Endothelial cell of umbilical vein (primary cell): ENCODE data around the gene SPINT2. TPM values are rescaled to one million over a fixed set of nuclear protein-coding genes. Genes with fewer than 3 reads are reported as not detected.

ENCODE experiments used
- BruUV-seq: library from RNA; stranded (reverse); fragments of 400-500 nt; replicated peaks from 2 replicates; lab custom pipeline; 2021; lab: Mats Ljungman, UMichigan
- CTCF ChIA-PET: fragments of 300-600, 350-600 bp; sonication (Branson Sonifier 250); formaldehyde crosslinking; loops from one replicate; lab custom pipeline; 2021; ENCODE audit warnings: antibody characterized with exemption, inconsistent platforms; lab: Charles Lee
- POLR2A ChIA-PET: fragments of 300-600, 350-600 bp; sonication (Branson Sonifier 250); formaldehyde crosslinking; loops from one replicate; lab custom pipeline; 2021; ENCODE audit warnings: antibody characterized with exemption, inconsistent platforms; lab: Charles Lee
- DNase-seq: peaks from one replicate; pipeline ENCODE4 v3.0.0-alpha.2; 2011; ENCODE audit warnings: low read depth, low spot score
- FAIRE-seq: peaks from 2 replicates; lab custom pipeline; 2011; peaks lifted over from hg19 to GRCh38; lab: Jason Lieb, UNC
- H2AFZ ChIP-seq: 2 replicates; pipeline ENCODE4 v1.6.0; 2012; ENCODE audit warnings: low read depth, low read length, control low read depth, inconsistent platforms
- H3K27ac ChIP-seq: 2 replicates; pipeline ENCODE4 v1.5.1; 2011; ENCODE audit warnings: low read depth, mild to moderate bottlenecking, control low read depth, low read length, moderate library complexity; ENCODE audit not compliant: insufficient read depth
- H3K27me3 ChIP-seq, 2 experiments: 2 replicates each; pipeline versions ENCODE4 v1.6.0 to v1.6.1; 2011; ENCODE audit warnings: low read length in 2 of 2, mixed read lengths in 1 of 2; ENCODE audit not compliant: control insufficient read depth in 2 of 2, insufficient read depth in 2 of 2
- H3K36me3 ChIP-seq, 2 experiments: 2 replicates in 1 of 2; 3 replicates in 1 of 2; pipeline ENCODE4 v1.5.1; 2011; ENCODE audit warnings: low read length in 2 of 2, mild to moderate bottlenecking in 1 of 2, moderate library complexity in 1 of 2; ENCODE audit not compliant: control insufficient read depth in 2 of 2, insufficient read depth in 2 of 2; ENCODE audit errors: extremely low read depth in 1 of 2
- H3K4me1 ChIP-seq: 3 replicates; pipeline ENCODE4 v1.5.1; 2011; ENCODE audit warnings: mild to moderate bottlenecking, low read length; ENCODE audit not compliant: control insufficient read depth, insufficient read depth; ENCODE audit errors: extremely low read depth
- H3K4me2 ChIP-seq: 2 replicates; pipeline ENCODE4 v1.6.1; 2011; ENCODE audit warnings: low read length, control low read depth, mixed read lengths; ENCODE audit not compliant: insufficient read depth
- H3K4me3 ChIP-seq, 3 experiments: fragments of 200-600 bp in 1 of 3; sonication (generic), shearing (Covaris generic) in 1 of 3; replicated peaks in 1 of 3; 2 replicates each; pipeline ENCODE4 v1.5.1; 2011 to 2016; ENCODE audit warnings: control low read depth in 3 of 3, low read length in 3 of 3, mild to moderate bottlenecking in 2 of 3, inconsistent platforms in 1 of 3, low read depth in 1 of 3, moderate library complexity in 1 of 3; ENCODE audit not compliant: insufficient read depth in 1 of 3
- H3K79me2 ChIP-seq: 2 replicates; pipeline ENCODE4 v1.6.0; 2012; ENCODE audit warnings: low read length, inconsistent platforms; ENCODE audit not compliant: control insufficient read depth, insufficient read depth
- H3K9ac ChIP-seq: replicated peaks from 2 replicates; pipeline ENCODE3; 2011; ENCODE audit warnings: low read length, control low read depth; ENCODE audit not compliant: insufficient read depth; ENCODE audit errors: extremely low read depth
- H3K9me1 ChIP-seq: replicated peaks from 3 replicates; pipeline ENCODE4 v1.6.0; 2011; ENCODE audit warnings: mild to moderate bottlenecking, low read length; ENCODE audit not compliant: control insufficient read depth, insufficient read depth; ENCODE audit errors: extremely low read depth
- H3K9me3 ChIP-seq: replicated peaks from 2 replicates; pipeline ENCODE4 v1.5.1; 2012; ENCODE audit warnings: low read length, inconsistent platforms; ENCODE audit not compliant: control insufficient read depth, insufficient read depth
- H4K20me1 ChIP-seq: replicated peaks from 2 replicates; pipeline ENCODE3; 2011; ENCODE audit warnings: mild to moderate bottlenecking, low read length; ENCODE audit not compliant: control insufficient read depth, insufficient read depth; ENCODE audit errors: extremely low read depth
- EZH2 ChIP-seq: IDR thresholded peaks from 2 replicates; pipeline ENCODE4 v1.6.1; 2012; ENCODE audit warnings: borderline replicate concordance, low read depth, mild to moderate bottlenecking, moderate library complexity, low read length, inconsistent platforms; ENCODE audit not compliant: severe bottlenecking
- FOS ChIP-seq: IDR thresholded peaks from 2 replicates; pipeline ENCODE4 v1.6.1; 2011; ENCODE audit warnings: mild to moderate bottlenecking, low read length, moderate library complexity, borderline replicate concordance; ENCODE audit not compliant: insufficient read depth
- GATA2 ChIP-seq: IDR thresholded peaks from 2 replicates; pipeline ENCODE4 v1.7.0; 2011; ENCODE audit warnings: low read depth, mild to moderate bottlenecking, moderate library complexity, mixed read lengths, low read length; ENCODE audit not compliant: insufficient read length, insufficient read depth
- JUN ChIP-seq: IDR thresholded peaks from 2 replicates; pipeline ENCODE4 v1.6.1; 2011; ENCODE audit warnings: borderline replicate concordance, low read depth; ENCODE audit not compliant: insufficient read length, insufficient read depth
- MYC ChIP-seq: IDR thresholded peaks from one replicate; pipeline ENCODE4 v1.6.1; 2011; ENCODE audit warnings: mild to moderate bottlenecking, low read depth, low read length
- POLR2A ChIP-seq: IDR thresholded peaks from 2 replicates; pipeline ENCODE4 v1.6.1; 2012; ENCODE audit warnings: low read depth, mild to moderate bottlenecking, control low read depth, low read length
- POLR2AphosphoS5 ChIP-seq: IDR thresholded peaks from 2 replicates; pipeline ENCODE4 v1.6.1; 2012; ENCODE audit warnings: low read depth, mild to moderate bottlenecking, control low read depth, low read length, moderate library complexity; ENCODE audit not compliant: insufficient read depth
- dilution Hi-C: fragments of 300-500 bp; cut with MboI; formaldehyde crosslinking; loops from one replicate; pipeline ENCODE4 v1.15.0; 2019; ENCODE audit warnings: low sequenced_read_pairs; ENCODE audit not compliant: extremely low pct_ligation_motif_present
- intact Hi-C: fragments of 100-400 bp; cut with micrococcal nuclease; formaldehyde crosslinking; loops from one replicate; pipeline ENCODE4 v1.10.0; 2022
- polyA plus RNA-seq, 4 experiments: library from polyadenylated mRNA; depleted of rRNA in 3 of 4; stranded (reverse) in 3 of 4; unstranded in 1 of 4; fragments of >200 nt; gene quantifications; 2 replicates each; pipeline versions ENCODE4 v1.2.1 to v1.2.3, GENCODE V29; 2011 to 2012; ENCODE audit warnings: missing spikeins in 1 of 4
- total RNA-seq: library from RNA; stranded (reverse); gene quantifications from 2 replicates; pipeline ENCODE4 v1.2.3, GENCODE V29; 2021
- TF ChIP-seq, protein P1 (sequence below), 2 donors: IDR thresholded peaks; 1 replicate in 1 of 2; 2 replicates in 1 of 2; pipeline ENCODE4 v1.5.1; 2011; ENCODE audit warnings: low read length in 2 of 2, mild to moderate bottlenecking in 2 of 2, moderate library complexity in 2 of 2, control low read depth in 1 of 2, inconsistent platforms in 1 of 2, low read depth in 1 of 2; ENCODE audit not compliant: insufficient read depth in 1 of 2; ENCODE audit errors: extremely low read depth in 1 of 2
- TF ChIP-seq, protein P2 (sequence below): IDR thresholded peaks from 2 replicates; pipeline ENCODE4 v1.6.1; 2011; ENCODE audit not compliant: insufficient read depth, insufficient read length

The SPINT2 gene
- total and polyA plus RNA-seq, 2 donors (not counting 3 experiments of a cell fraction or from before 2014, with no cell fraction given) = 28.9 to 46.6 TPM

DNA sequence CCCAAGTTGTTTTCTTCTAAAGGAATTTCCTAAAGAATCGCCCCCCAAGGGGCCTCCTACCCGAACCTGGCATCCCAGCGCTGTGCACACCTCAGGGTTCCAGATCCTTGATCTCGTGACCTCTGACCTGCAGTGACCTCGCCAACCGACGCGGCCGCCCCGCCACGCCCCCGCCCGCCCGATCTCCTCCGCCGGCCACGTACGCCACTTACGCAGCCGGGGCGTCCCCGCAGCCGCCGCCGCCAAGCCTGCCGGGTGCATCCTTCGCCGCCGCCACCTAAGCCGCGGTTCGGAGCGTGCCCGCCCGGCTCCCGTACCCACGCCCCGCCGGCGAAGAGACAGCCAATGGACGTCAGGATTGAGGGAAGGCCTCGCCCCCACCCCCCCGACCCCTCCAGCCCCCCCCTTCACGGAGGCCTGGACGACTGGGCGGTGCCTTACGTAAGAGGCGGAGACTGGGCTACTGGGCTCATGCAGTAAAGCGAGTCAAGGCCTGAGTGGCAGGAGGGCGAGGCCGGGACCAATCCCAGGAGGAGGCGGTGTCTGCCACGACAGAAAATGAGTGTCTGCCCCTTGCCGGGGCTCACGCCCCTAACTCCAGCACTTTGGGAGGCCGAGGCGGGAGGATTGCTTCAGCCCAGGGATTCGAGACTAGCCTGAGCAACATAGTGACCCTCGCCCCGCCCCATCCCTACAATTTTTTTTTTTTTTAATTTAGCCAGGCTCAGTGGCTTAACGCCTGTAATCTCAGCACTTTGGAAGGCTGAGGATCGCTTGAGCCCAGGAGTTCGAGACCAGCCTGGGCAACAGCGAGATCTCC is 51.5 kb downstream of the SPINT2 start, which contains the start of gene YIF1B:
TSS of gene YIF1B (minus strand) at position 291 of the 820 bp plus-strand sequence. CDS start at position 261, 30 bp downstream.
- H3K79me2 ChIP-seq = peaks cover 12% of the 10 kb centered on the region
- H3K27ac ChIP-seq = peak within 1 kb of the TSS; percentile 59
- H3K27me3 ChIP-seq = no peaks in the 10 kb centered on the region
- peak within 1 kb of the TSS; percentile 97 for H3K4me2 ChIP-seq
- BruUV-seq = no TSS peak
- no peaks in the 10 kb centered on the region for H3K9me1 ChIP-seq
- FAIRE-seq (peak; percentile 99), DNase-seq (peak; percentile 95)
- dilution Hi-C loops (no loop called here), intact Hi-C loops (loop anchor here (1.0 to 5.0 kb wide), 6 partner anchors 11 to 419 kb away; partner anchors contain the start of genes CATSPERG, PPP1R14A and SPINT2)
- CTCF ChIA-PET = interaction anchor here (0.7 kb wide), 1 partner anchor 65 kb away, joined by 3 read pairs; no protein-coding TSS in a partner anchor
- H4K20me1 ChIP-seq = no peaks in the 10 kb centered on the region
- no peaks in the 10 kb centered on the region for H3K9me3 ChIP-seq
- no peaks in the 10 kb centered on the region for H3K36me3 ChIP-seq
- peaks cover 39% of the 10 kb centered on the region for H3K4me1 ChIP-seq
- POLR2A ChIA-PET = no interaction called here
- TF ChIP-seq EZH2 (no peak), POLR2AphosphoS5 (peak; percentile 22)
- peak within 1 kb of the TSS; percentile 65 to 96 (median 95) for H3K4me3 ChIP-seq
- peak within 1 kb of the TSS; percentile 96 for H2AFZ ChIP-seq
- peak within 1 kb of the TSS; percentile 69 for H3K9ac ChIP-seq

DNA sequence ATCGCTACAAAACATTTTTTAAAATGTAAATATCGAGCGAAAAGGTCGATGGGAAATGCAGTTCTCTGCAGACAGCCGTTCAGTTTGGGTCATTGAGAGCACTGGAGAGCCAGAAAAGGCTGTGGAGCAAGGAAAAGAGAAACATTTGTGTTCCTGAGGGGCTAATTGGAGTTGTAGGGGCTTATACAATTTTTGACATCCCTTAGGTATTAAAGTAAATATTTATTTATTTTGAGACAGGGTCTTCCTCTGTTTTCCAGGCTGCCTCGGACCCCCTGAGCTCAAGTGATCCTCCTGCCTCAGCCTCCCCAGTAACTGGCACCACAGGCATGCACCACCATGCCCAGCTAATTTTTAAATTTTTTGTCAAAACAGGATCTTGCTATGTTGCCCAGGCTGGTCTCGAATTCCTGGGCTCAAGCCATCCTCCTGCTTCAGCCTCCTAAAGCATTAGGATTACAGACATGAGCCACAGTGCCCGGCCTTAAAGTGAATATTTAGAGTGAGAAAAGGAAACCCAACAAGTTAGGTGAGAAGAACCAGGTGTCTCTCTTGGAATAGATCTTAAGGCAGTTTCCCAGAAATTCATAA is 52.2 kb downstream of the SPINT2 start:
- peaks cover 39% of the 10 kb centered on the region for H3K4me1 ChIP-seq
- H3K27ac ChIP-seq = peak overlapping the region; percentile 47
- H3K4me2 ChIP-seq = peak overlapping the region; percentile 19
- H2AFZ ChIP-seq = peak overlapping the region; percentile 76
- no peak for TF ChIP-seq JUN
- TF ChIP-seq POLR2A = no peak
- TF ChIP-seq POLR2AphosphoS5 = no peak
- TF ChIP-seq GATA2 = no peak
- no peak for TF ChIP-seq EZH2
- TF ChIP-seq, protein P1, sequence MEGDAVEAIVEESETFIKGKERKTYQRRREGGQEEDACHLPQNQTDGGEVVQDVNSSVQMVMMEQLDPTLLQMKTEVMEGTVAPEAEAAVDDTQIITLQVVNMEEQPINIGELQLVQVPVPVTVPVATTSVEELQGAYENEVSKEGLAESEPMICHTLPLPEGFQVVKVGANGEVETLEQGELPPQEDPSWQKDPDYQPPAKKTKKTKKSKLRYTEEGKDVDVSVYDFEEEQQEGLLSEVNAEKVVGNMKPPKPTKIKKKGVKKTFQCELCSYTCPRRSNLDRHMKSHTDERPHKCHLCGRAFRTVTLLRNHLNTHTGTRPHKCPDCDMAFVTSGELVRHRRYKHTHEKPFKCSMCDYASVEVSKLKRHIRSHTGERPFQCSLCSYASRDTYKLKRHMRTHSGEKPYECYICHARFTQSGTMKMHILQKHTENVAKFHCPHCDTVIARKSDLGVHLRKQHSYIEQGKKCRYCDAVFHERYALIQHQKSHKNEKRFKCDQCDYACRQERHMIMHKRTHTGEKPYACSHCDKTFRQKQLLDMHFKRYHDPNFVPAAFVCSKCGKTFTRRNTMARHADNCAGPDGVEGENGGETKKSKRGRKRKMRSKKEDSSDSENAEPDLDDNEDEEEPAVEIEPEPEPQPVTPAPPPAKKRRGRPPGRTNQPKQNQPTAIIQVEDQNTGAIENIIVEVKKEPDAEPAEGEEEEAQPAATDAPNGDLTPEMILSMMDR (IDR thresholded peaks at IDR 0.05; ENCODE audit: extremely low read depth in 1 of 2, insufficient read depth in 1 of 2, low read depth in 1 of 2, low read length in 2 of 2) = no peak
- TF ChIP-seq, protein P2, sequence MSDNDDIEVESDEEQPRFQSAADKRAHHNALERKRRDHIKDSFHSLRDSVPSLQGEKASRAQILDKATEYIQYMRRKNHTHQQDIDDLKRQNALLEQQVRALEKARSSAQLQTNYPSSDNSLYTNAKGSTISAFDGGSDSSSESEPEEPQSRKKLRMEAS = no peak
- no peak for TF ChIP-seq MYC
- TF ChIP-seq FOS = no peak
- DNase-seq (no peak), FAIRE-seq (no peak)
- no TSS peak for BruUV-seq
- peaks cover 12% of the 10 kb centered on the region for H3K79me2 ChIP-seq
- H3K4me3 ChIP-seq = peak overlapping the region in 1 of 3 experiments; percentile 5
- H3K36me3 ChIP-seq = no peaks in the 10 kb centered on the region
- no peaks in the 10 kb centered on the region for H3K27me3 ChIP-seq
- no peaks in the 10 kb centered on the region for H4K20me1 ChIP-seq
- CTCF ChIA-PET = no interaction called here
- intact Hi-C loops = loop anchor here (1.0 to 5.0 kb wide), 5 partner anchors 11 to 419 kb away; partner anchors contain the start of genes CATSPERG and SPINT2
- H3K9me1 ChIP-seq = no peaks in the 10 kb centered on the region
- H3K9ac ChIP-seq = no peak overlapping the region
- POLR2A ChIA-PET = no interaction called here
- no peaks in the 10 kb centered on the region for H3K9me3 ChIP-seq
- dilution Hi-C loops = no loop called here
